Measurements from ENCODE around the gene TUBGCP3.

The TUBGCP3 gene

GRCh38 chr13:112443995-112444311 is 144.0 kb downstream of the TUBGCP3 start:
- H3K4me3 ChIP-seq (ENCODE audit: low read length) = no peak overlapping the region
- no peaks in the 10 kb centered on the region for H3K9me3 ChIP-seq (ENCODE audit: control insufficient read depth, low read length)
- H3K36me3 ChIP-seq (ENCODE audit: control insufficient read depth, insufficient read depth, low read length) = no peaks in the 10 kb centered on the region
- no peak overlapping the region for H3K9ac ChIP-seq (ENCODE audit: low read length)
- H3K27me3 ChIP-seq (ENCODE audit: control insufficient read depth, insufficient read depth, low read length) = peaks cover 45% of the 10 kb centered on the region
- H3K4me1 ChIP-seq (ENCODE audit: control insufficient read depth, insufficient read depth, low read length) = no peaks in the 10 kb centered on the region

- peaks cover 45% of the 10 kb centered on the region for H3K27me3 ChIP-seq (ENCODE audit: control insufficient read depth, insufficient read depth, low read length)
- no peak overlapping the region for H3K4me3 ChIP-seq (ENCODE audit: low read length)
- H3K36me3 ChIP-seq (ENCODE audit: control insufficient read depth, insufficient read depth, low read length) = no peaks in the 10 kb centered on the region
- no peaks in the 10 kb centered on the region for H3K9me3 ChIP-seq (ENCODE audit: control insufficient read depth, low read length)
- H3K9ac ChIP-seq (ENCODE audit: low read length) = no peak overlapping the region
- H3K4me1 ChIP-seq (ENCODE audit: control insufficient read depth, insufficient read depth, low read length) = no peaks in the 10 kb centered on the region
Measured at GRCh38 chr13:112443191-112443994, 144.6 kb downstream of the TUBGCP3 start.

- H3K4me1 ChIP-seq (ENCODE audit: control insufficient read depth, insufficient read depth, low read length) = no peaks in the 10 kb centered on the region
- no peaks in the 10 kb centered on the region for H3K9me3 ChIP-seq (ENCODE audit: control insufficient read depth, low read length)
- H3K9ac ChIP-seq (ENCODE audit: low read length) = no peak overlapping the region
- no peaks in the 10 kb centered on the region for H3K36me3 ChIP-seq (ENCODE audit: control insufficient read depth, insufficient read depth, low read length)
- peaks cover 45% of the 10 kb centered on the region for H3K27me3 ChIP-seq (ENCODE audit: control insufficient read depth, insufficient read depth, low read length)
- H3K4me3 ChIP-seq (ENCODE audit: low read length) = no peak overlapping the region
Measured at GRCh38 chr13:112442483-112443090, 145.4 kb downstream of the TUBGCP3 start.

DNA sequence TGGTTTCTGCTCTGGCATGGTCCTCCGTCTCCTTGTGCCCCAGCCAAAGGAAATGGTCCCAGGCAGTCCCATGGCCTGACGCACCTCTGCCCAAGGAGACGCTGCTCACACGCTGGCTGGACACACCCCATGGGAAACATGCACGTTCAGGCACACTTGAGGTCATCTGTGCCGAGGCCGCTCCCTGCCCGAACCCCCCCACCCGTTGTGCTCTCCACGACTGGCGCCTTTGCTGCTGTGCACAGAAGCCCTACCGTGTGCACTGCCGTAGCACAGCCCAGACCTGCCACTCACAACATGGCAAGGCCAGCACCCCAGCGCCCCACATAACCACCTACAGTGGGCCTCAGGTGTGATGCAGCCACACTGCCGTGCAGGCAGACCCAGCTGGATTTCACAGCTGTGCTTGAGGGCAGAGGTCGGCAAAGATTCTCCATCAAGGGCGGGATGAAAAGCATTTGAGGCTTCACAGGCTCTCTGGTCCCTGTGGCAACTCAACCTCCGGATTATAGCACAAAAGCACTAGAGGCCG is 146.1 kb downstream of the TUBGCP3 start:
- Histone ChIP-seq H3K4me1 (ENCODE audit: control insufficient read depth, insufficient read depth, low read length) (no peaks in the 10 kb centered on the region), H3K9ac (ENCODE audit: low read length) (no peak overlapping the region), H3K4me3 (ENCODE audit: low read length) (no peak overlapping the region), H3K9me3 (ENCODE audit: control insufficient read depth, low read length) (no peaks in the 10 kb centered on the region), H3K27me3 (ENCODE audit: control insufficient read depth, insufficient read depth, low read length) (peaks cover 45% of the 10 kb centered on the region), H3K36me3 (ENCODE audit: control insufficient read depth, insufficient read depth, low read length) (no peaks in the 10 kb centered on the region)

- Histone ChIP-seq H3K9ac (ENCODE audit: low read length) (no peak overlapping the region), H3K36me3 (ENCODE audit: control insufficient read depth, insufficient read depth, low read length) (no peaks in the 10 kb centered on the region), H3K4me1 (ENCODE audit: control insufficient read depth, insufficient read depth, low read length) (no peaks in the 10 kb centered on the region), H3K4me3 (ENCODE audit: low read length) (no peak overlapping the region), H3K9me3 (ENCODE audit: control insufficient read depth, low read length) (no peaks in the 10 kb centered on the region), H3K27me3 (ENCODE audit: control insufficient read depth, insufficient read depth, low read length) (peaks cover 41% of the 10 kb centered on the region)
Measured at GRCh38 chr13:112441226-112441625, 146.7 kb downstream of the TUBGCP3 start.

- Histone ChIP-seq H3K36me3 (ENCODE audit: control insufficient read depth, insufficient read depth, low read length) (no peaks in the 10 kb centered on the region), H3K9me3 (ENCODE audit: control insufficient read depth, low read length) (no peaks in the 10 kb centered on the region), H3K4me1 (ENCODE audit: control insufficient read depth, insufficient read depth, low read length) (no peaks in the 10 kb centered on the region), H3K4me3 (ENCODE audit: low read length) (no peak overlapping the region), H3K9ac (ENCODE audit: low read length) (no peak overlapping the region), H3K27me3 (ENCODE audit: control insufficient read depth, insufficient read depth, low read length) (peaks cover 16% of the 10 kb centered on the region)
Measured at GRCh38 chr13:112438515-112438914, 149.4 kb downstream of the TUBGCP3 start.

- H3K4me1 ChIP-seq (ENCODE audit: control insufficient read depth, insufficient read depth, low read length) = no peaks in the 10 kb centered on the region
- H3K4me3 ChIP-seq (ENCODE audit: low read length) = no peak overlapping the region
- H3K9me3 ChIP-seq (ENCODE audit: control insufficient read depth, low read length) = no peaks in the 10 kb centered on the region
- peaks cover 11% of the 10 kb centered on the region for H3K27me3 ChIP-seq (ENCODE audit: control insufficient read depth, insufficient read depth, low read length)
- H3K9ac ChIP-seq (ENCODE audit: low read length) = no peak overlapping the region
- no peaks in the 10 kb centered on the region for H3K36me3 ChIP-seq (ENCODE audit: control insufficient read depth, insufficient read depth, low read length)
Measured at GRCh38 chr13:112438094-112438493, 149.9 kb downstream of the TUBGCP3 start.

GRCh38 chr13:112435973-112436372 is 152.0 kb downstream of the TUBGCP3 start:
- Histone ChIP-seq H3K27me3 (ENCODE audit: control insufficient read depth, insufficient read depth, low read length) (peaks cover 7% of the 10 kb centered on the region), H3K9ac (ENCODE audit: low read length) (no peak overlapping the region), H3K4me3 (ENCODE audit: low read length) (no peak overlapping the region), H3K36me3 (ENCODE audit: control insufficient read depth, insufficient read depth, low read length) (no peaks in the 10 kb centered on the region), H3K4me1 (ENCODE audit: control insufficient read depth, insufficient read depth, low read length) (no peaks in the 10 kb centered on the region), H3K9me3 (ENCODE audit: control insufficient read depth, low read length) (no peaks in the 10 kb centered on the region)
